H1 (cell line): ENCODE results near the gene RHOBTB3.

ENCODE experiments used
- CTCF ChIP-seq, 3 experiments: IDR thresholded peaks; 1 replicate in 2 of 3; 2 replicates in 1 of 3; pipeline versions ENCODE4 v1.5.1 to v1.6.1; 2011; ENCODE audit warnings: low read length in 3 of 3, mild to moderate bottlenecking in 3 of 3, inconsistent platforms in 2 of 3, low read depth in 1 of 3, moderate library complexity in 1 of 3; ENCODE audit not compliant: insufficient read depth in 1 of 3; ENCODE audit errors: control extremely low read depth in 1 of 3
- EZH2 ChIP-seq: fragments of 200-600 bp; sonication (generic); IDR thresholded peaks from 2 replicates; pipeline ENCODE4 v1.7.1; 2012; ENCODE audit warnings: low read depth, mild to moderate bottlenecking, moderate library complexity, low read length, inconsistent platforms; ENCODE audit not compliant: severe bottlenecking
- SP4 ChIP-seq: IDR thresholded peaks from 2 replicates; pipeline ENCODE4 v1.6.1; 2012; ENCODE audit warnings: low read length, inconsistent platforms
- SRF ChIP-seq: IDR thresholded peaks from 2 replicates; pipeline ENCODE4 v1.6.1; 2011; ENCODE audit warnings: mild to moderate bottlenecking, low read depth, low read length, moderate library complexity
- SUZ12 ChIP-seq: fragments of 200-600 bp; sonication (generic); IDR thresholded peaks from 2 replicates; pipeline ENCODE4 v1.6.1; 2012; ENCODE audit warnings: mild to moderate bottlenecking, inconsistent platforms, low read length, moderate library complexity, mixed read lengths
- ZNF274 ChIP-seq: IDR thresholded peaks from 2 replicates; pipeline ENCODE4 v1.7.0; 2012; ENCODE audit warnings: low read length, borderline replicate concordance; ENCODE audit errors: extremely low read depth

- TF ChIP-seq SP4 (no peak), ZNF274 (no peak), SUZ12 (no peak), CTCF (IDR thresholded peaks at IDR 0.05; ENCODE audit: control extremely low read depth in 1 of 3, insufficient read depth in 1 of 3, low read depth in 1 of 3, low read length in 3 of 3) (no peak), EZH2 (no peak), SRF (no peak)
Observed at GRCh38 chr5:95812074-95812471, 80.9 kb downstream of the RHOBTB3 start.
